Measurements from ENCODE around the gene GPX2.

GRCh38 chr14:64928239-64929013 is 14.1 kb downstream of the GPX2 start:
- TF ChIP-seq BHLHE40 (IDR thresholded peaks at IDR 0.05; ENCODE audit: low read depth, low read length) (no peak), MAZ (IDR thresholded peaks at IDR 0.05; ENCODE audit: borderline replicate concordance, low read depth, low read length) (no peak)
